SK-N-SH treated with all-trans-retinoic acid at 6 μM for 48 hours (cell line): ENCODE results near the gene SCN2B.

Experiments
- ATAC-seq: fragments of 200-7000 bp; cut with Tn5 transposase; 3 replicates; pipeline ENCODE4 v1.9.1; 2020; ENCODE audit warnings: mild to moderate bottlenecking, moderate library complexity
- ARNTL ChIP-seq: fragments of 450-650 bp; formaldehyde crosslinking; IDR thresholded peaks from 2 replicates; pipeline ENCODE4 v1.5.0; 2020; ENCODE audit warnings: low read depth, mild to moderate bottlenecking, moderate library complexity, borderline replicate concordance
- BACH2 ChIP-seq: fragments of 250-450 bp; sonication (Bioruptor Pico); IDR thresholded peaks from 2 replicates; pipeline ENCODE4 v1.9.0; 2021; ENCODE audit warnings: mild to moderate bottlenecking, borderline replicate concordance
- CSDC2 ChIP-seq: fragments of 250-450 bp; sonication (Bioruptor Pico); IDR thresholded peaks from 2 replicates; pipeline ENCODE4 v1.5.0; 2020; ENCODE audit warnings: mild to moderate bottlenecking, moderate library complexity
- ESRRG ChIP-seq: fragments of 250-450 bp; sonication (Bioruptor Pico); IDR thresholded peaks from 2 replicates; pipeline ENCODE4 v1.6.1; 2021; ENCODE audit warnings: mild to moderate bottlenecking
- GLIS3 ChIP-seq: fragments of 250-450 bp; sonication (Bioruptor Pico); IDR thresholded peaks from 2 replicates; pipeline ENCODE4 v1.5.0; 2020; ENCODE audit warnings: mild to moderate bottlenecking, moderate library complexity
- ISL1 ChIP-seq: fragments of 250-450 bp; sonication (Bioruptor Pico); IDR thresholded peaks from 2 replicates; pipeline ENCODE4 v2.1.2; 2022; ENCODE audit warnings: mild to moderate bottlenecking, moderate library complexity
- OSR1 ChIP-seq: fragments of 250-450 bp; sonication (Bioruptor Pico); IDR thresholded peaks from 2 replicates; pipeline ENCODE4 v1.8.0; 2022; ENCODE audit warnings: moderate library complexity, mild to moderate bottlenecking, inconsistent platforms
- PATZ1 ChIP-seq: fragments of 250-450 bp; sonication (Bioruptor Pico); IDR thresholded peaks from 2 replicates; pipeline ENCODE4 v1.8.0; 2020; ENCODE audit warnings: mild to moderate bottlenecking, moderate library complexity, borderline replicate concordance
- POU6F1 ChIP-seq: fragments of 250-450 bp; sonication (Bioruptor Pico); IDR thresholded peaks from 2 replicates; pipeline ENCODE4 v1.8.0; 2021; ENCODE audit warnings: low read depth, mild to moderate bottlenecking, moderate library complexity, borderline replicate concordance
- PPARA ChIP-seq: fragments of 250-450 bp; sonication (Bioruptor Pico); IDR thresholded peaks from 2 replicates; pipeline ENCODE4 v1.5.0; 2020; ENCODE audit warnings: mild to moderate bottlenecking, borderline replicate concordance
- RARB ChIP-seq: fragments of 250-450 bp; sonication (Bioruptor Pico); IDR thresholded peaks from 2 replicates; pipeline ENCODE4 v1.8.0; 2021; ENCODE audit warnings: mild to moderate bottlenecking, moderate library complexity
- SNAI2 ChIP-seq: fragments of 250-450 bp; sonication (Bioruptor Pico); IDR thresholded peaks from 2 replicates; pipeline ENCODE4 v1.5.0; 2020; ENCODE audit warnings: mild to moderate bottlenecking, moderate library complexity
- TCF4 ChIP-seq: fragments of 250-450 bp; sonication (Bioruptor Pico); IDR thresholded peaks from 2 replicates; pipeline ENCODE4 v1.8.0; 2021; ENCODE audit warnings: mild to moderate bottlenecking, moderate library complexity, borderline replicate concordance
- TOX ChIP-seq: fragments of 250-450 bp; sonication (Bioruptor Pico); IDR thresholded peaks from 2 replicates; pipeline ENCODE4 v1.8.0; 2021; ENCODE audit warnings: mild to moderate bottlenecking, moderate library complexity, borderline replicate concordance
- TSHZ2 ChIP-seq: fragments of 250-450 bp; sonication (Bioruptor Pico); IDR thresholded peaks from 2 replicates; pipeline ENCODE4 v1.5.0; 2020; ENCODE audit warnings: mild to moderate bottlenecking, moderate library complexity
- ZC3H10 ChIP-seq: fragments of 250-450 bp; sonication (Bioruptor Pico); IDR thresholded peaks from 2 replicates; pipeline ENCODE4 v1.5.1; 2021; ENCODE audit warnings: mild to moderate bottlenecking, moderate library complexity
- ZFP3 ChIP-seq: fragments of 250-450 bp; sonication (Bioruptor Pico); IDR thresholded peaks from 2 replicates; pipeline ENCODE4 v1.5.0; 2020; ENCODE audit warnings: mild to moderate bottlenecking, moderate library complexity
- ZFP30 ChIP-seq: fragments of 450-650 bp; formaldehyde crosslinking; IDR thresholded peaks from 2 replicates; pipeline ENCODE4 v1.5.0; 2022; ENCODE audit warnings: mild to moderate bottlenecking, moderate library complexity
- ZNF565 ChIP-seq: fragments of 450-650 bp; formaldehyde crosslinking; conservative IDR thresholded peaks from 2 replicates; pipeline ENCODE4 v1.5.0; 2020; ENCODE audit warnings: low read depth, mild to moderate bottlenecking, moderate library complexity
- ZNF70 ChIP-seq: fragments of 450-650 bp; formaldehyde crosslinking; IDR thresholded peaks from 2 replicates; pipeline ENCODE4 v1.5.0; 2020; ENCODE audit warnings: mild to moderate bottlenecking, moderate library complexity
- ZNF8 ChIP-seq: fragments of 450-650 bp; formaldehyde crosslinking; IDR thresholded peaks from 2 replicates; pipeline ENCODE4 v1.5.0; 2020; ENCODE audit warnings: mild to moderate bottlenecking, moderate library complexity
- TF ChIP-seq, protein P1 (sequence below): fragments of 250-450 bp; sonication (Bioruptor Pico); IDR thresholded peaks from 2 replicates; pipeline ENCODE4 v1.5.1; 2021; ENCODE audit warnings: mild to moderate bottlenecking, moderate library complexity
- TF ChIP-seq, protein P2 (sequence below): fragments of 250-450 bp; sonication (Bioruptor Pico); IDR thresholded peaks from 2 replicates; pipeline ENCODE4 v1.5.1; 2020; ENCODE audit warnings: low read depth, mild to moderate bottlenecking, moderate library complexity

SCN2B gene

GRCh38 chr11:118135051-118135795 lies 41.2 kb downstream of the SCN2B start:
- no peak for TF ChIP-seq TSHZ2 (CRISPR knock-in tag)
- TF ChIP-seq, protein P1, sequence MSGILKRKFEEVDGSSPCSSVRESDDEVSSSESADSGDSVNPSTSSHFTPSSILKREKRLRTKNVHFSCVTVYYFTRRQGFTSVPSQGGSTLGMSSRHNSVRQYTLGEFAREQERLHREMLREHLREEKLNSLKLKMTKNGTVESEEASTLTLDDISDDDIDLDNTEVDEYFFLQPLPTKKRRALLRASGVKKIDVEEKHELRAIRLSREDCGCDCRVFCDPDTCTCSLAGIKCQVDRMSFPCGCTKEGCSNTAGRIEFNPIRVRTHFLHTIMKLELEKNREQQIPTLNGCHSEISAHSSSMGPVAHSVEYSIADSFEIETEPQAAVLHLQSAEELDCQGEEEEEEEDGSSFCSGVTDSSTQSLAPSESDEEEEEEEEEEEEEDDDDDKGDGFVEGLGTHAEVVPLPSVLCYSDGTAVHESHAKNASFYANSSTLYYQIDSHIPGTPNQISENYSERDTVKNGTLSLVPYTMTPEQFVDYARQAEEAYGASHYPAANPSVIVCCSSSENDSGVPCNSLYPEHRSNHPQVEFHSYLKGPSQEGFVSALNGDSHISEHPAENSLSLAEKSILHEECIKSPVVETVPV: no peak
- no peak for TF ChIP-seq PATZ1
- TF ChIP-seq, protein P2, sequence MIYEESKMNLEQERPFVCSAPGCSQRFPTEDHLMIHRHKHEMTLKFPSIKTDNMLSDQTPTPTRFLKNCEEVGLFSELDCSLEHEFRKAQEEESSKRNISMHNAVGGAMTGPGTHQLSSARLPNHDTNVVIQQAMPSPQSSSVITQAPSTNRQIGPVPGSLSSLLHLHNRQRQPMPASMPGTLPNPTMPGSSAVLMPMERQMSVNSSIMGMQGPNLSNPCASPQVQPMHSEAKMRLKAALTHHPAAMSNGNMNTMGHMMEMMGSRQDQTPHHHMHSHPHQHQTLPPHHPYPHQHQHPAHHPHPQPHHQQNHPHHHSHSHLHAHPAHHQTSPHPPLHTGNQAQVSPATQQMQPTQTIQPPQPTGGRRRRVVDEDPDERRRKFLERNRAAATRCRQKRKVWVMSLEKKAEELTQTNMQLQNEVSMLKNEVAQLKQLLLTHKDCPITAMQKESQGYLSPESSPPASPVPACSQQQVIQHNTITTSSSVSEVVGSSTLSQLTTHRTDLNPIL (CRISPR knock-in tag): no peak
- TF ChIP-seq ZNF70 (CRISPR knock-in tag): no peak
- TF ChIP-seq ARNTL (CRISPR knock-in tag): no peak
- no peak for TF ChIP-seq RARB (CRISPR knock-in tag)
- TF ChIP-seq CSDC2 (CRISPR knock-in tag): no peak
- TF ChIP-seq GLIS3 (CRISPR knock-in tag): no peak
- no peak for TF ChIP-seq POU6F1
- no peak for TF ChIP-seq OSR1 (CRISPR knock-in tag)
- no peak for TF ChIP-seq TOX (CRISPR knock-in tag)
- TF ChIP-seq PPARA (CRISPR knock-in tag): no peak
- no peak for TF ChIP-seq ZNF8 (CRISPR knock-in tag)
- no peak for TF ChIP-seq ZFP3 (CRISPR knock-in tag)
- no peak for ATAC-seq

- TF ChIP-seq, protein P1: no peak
- TF ChIP-seq OSR1 (CRISPR knock-in tag) (no peak), ZFP30 (CRISPR knock-in tag) (no peak), ZNF8 (CRISPR knock-in tag) (no peak), ZC3H10 (CRISPR knock-in tag) (no peak), BACH2 (CRISPR knock-in tag) (no peak), ZNF565 (CRISPR knock-in tag) (no peak), ESRRG (CRISPR knock-in tag) (no peak), ARNTL (CRISPR knock-in tag) (no peak), ZNF70 (CRISPR knock-in tag) (no peak), RARB (CRISPR knock-in tag) (no peak), TSHZ2 (CRISPR knock-in tag) (no peak), GLIS3 (CRISPR knock-in tag) (no peak), TCF4 (CRISPR knock-in tag) (no peak), ISL1 (no peak), SNAI2 (CRISPR knock-in tag) (no peak), ZFP3 (CRISPR knock-in tag) (no peak), TOX (CRISPR knock-in tag) (no peak), CSDC2 (CRISPR knock-in tag) (no peak)
- TF ChIP-seq, protein P2 (CRISPR knock-in tag): no peak
- no peak for ATAC-seq
Observed at GRCh38 chr11:118133816-118134215, 42.6 kb downstream of the SCN2B start.
